Anterior cingulate cortex (tissue), 58 donors: ENCODE measurements around the gene ATP6V1G2.

Source experiments
- DNase-seq, 58 donors: peaks; one replicate each; lab custom pipeline; 2025; lab: John Stamatoyannopoulos, UW

Gene ATP6V1G2

GRCh38 chr6:31557443-31558317, 11.3 kb upstream of the ATP6V1G2 start:
- DNase-seq, result no peak

GRCh38 chr6:31556307-31556706, 9.9 kb upstream of the ATP6V1G2 start:
- no peak for DNase-seq

GRCh38 chr6:31551371-31551770, 5.0 kb upstream of the ATP6V1G2 start:
- peak in 18 of 58 donors; percentile 4 to 33 (median 14) for DNase-seq

- DNase-seq, result no peak
These were observed 2.1 kb upstream of the ATP6V1G2 start for GRCh38 chr6:31548544-31548873.

GRCh38 chr6:31547727-31548543, 1.5 kb upstream of the ATP6V1G2 start:
- DNase-seq, result peak in 2 of 58 donors; percentile 5 to 7

- peak; percentile 76 to 99 (median 95) for DNase-seq
These were observed 734 bp upstream of the ATP6V1G2 start, which contains the start of gene NFKBIL1 for GRCh38 chr6:31546958-31547726. Gene NFKBIL1, plus strand, starts transcription at chr6:31547608. Its CDS starts 87 bp downstream, at chr6:31547695.

- no peak for DNase-seq
These were observed 1.1 kb downstream of the ATP6V1G2 start for GRCh38 chr6:31545291-31545690.

- DNase-seq, result no peak
These were observed 1.7 kb downstream of the ATP6V1G2 start for GRCh38 chr6:31544676-31545075.

GRCh38 chr6:31543639-31544038, 2.8 kb downstream of the ATP6V1G2 start:
- DNase-seq, result no peak

GRCh38 chr6:31541658-31542521, 4.5 kb downstream of the ATP6V1G2 start, which contains the start of gene DDX39B:
Gene DDX39B, minus strand, starts transcription at chr6:31542003. Its CDS starts 1,471 bp downstream, at chr6:31540532.
- DNase-seq, result peak; percentile 58 to 98 (median 94)

GRCh38 chr6:31541059-31541657, 5.2 kb downstream of the ATP6V1G2 start:
- peak in 7 of 58 donors; percentile 11 to 69 (median 43) for DNase-seq

- no peak for DNase-seq
These were observed 5.8 kb downstream of the ATP6V1G2 start for GRCh38 chr6:31540640-31541039.

GRCh38 chr6:31538805-31539400, 7.5 kb downstream of the ATP6V1G2 start:
- peak in 1 of 58 donors; percentile 11 for DNase-seq

- no peak for DNase-seq
These were observed 10.7 kb downstream of the ATP6V1G2 start for GRCh38 chr6:31535538-31536324.

- no peak for DNase-seq
These were observed 11.8 kb downstream of the ATP6V1G2 start for GRCh38 chr6:31534521-31535040.

GRCh38 chr6:31534011-31534410, 12.4 kb downstream of the ATP6V1G2 start:
- DNase-seq, result no peak

GRCh38 chr6:31533455-31533841, 13.0 kb downstream of the ATP6V1G2 start:
- no peak for DNase-seq
